Adrenal gland (tissue), 12 donors: ENCODE measurements around the gene DNAH17. TPM values are rescaled to one million over a fixed set of nuclear protein-coding genes. Genes with fewer than 3 reads are reported as not detected.

Experiments used
- DNase-seq, 7 donors: peaks; one replicate each; pipeline ENCODE4 v3.0.0-alpha.2; 2019 to 2020
- H3K27ac ChIP-seq, 5 donors: fragments of 200-600 bp; sonication (generic) in 4 of 5; 1 replicate in 3 of 5; 2 replicates in 2 of 5; pipeline versions ENCODE4 v1.5.1 to v1.8.0; 2016 to 2020; ENCODE audit warnings: mild to moderate bottlenecking in 1 of 5
- H3K27me3 ChIP-seq: fragments of 200-600 bp; 2 replicates; pipeline ENCODE4 v1.8.0; 2021
- H3K36me3 ChIP-seq, 2 donors: fragments of 200-600 bp; replicated peaks in 1 of 2; 1 replicate in 1 of 2; 2 replicates in 1 of 2; pipeline versions ENCODE4 v1.5.1 to v1.8.0; 2018 to 2022
- H3K4me1 ChIP-seq, 2 donors: fragments of 200-600 bp; replicated peaks in 1 of 2; 1 replicate in 1 of 2; 2 replicates in 1 of 2; pipeline versions ENCODE4 v1.5.1 to v1.8.0; 2018 to 2021
- H3K4me3 ChIP-seq, 4 donors: fragments of 200-600 bp; sonication (generic) in 3 of 4; one replicate each; pipeline ENCODE4 v1.5.1; 2016 to 2018
- H3K9me3 ChIP-seq, 3 donors: fragments of 200-600 bp; sonication (generic) in 1 of 3; replicated peaks in 1 of 3; 1 replicate in 2 of 3; 2 replicates in 1 of 3; pipeline versions ENCODE4 v1.5.1 to v1.8.0; 2016 to 2021
- POLR2A ChIP-seq, 2 donors: fragments of 450-650 bp; IDR thresholded peaks; one replicate each; pipeline ENCODE4 v1.6.1; 2017; ENCODE audit warnings: antibody characterized with exemption in 2 of 2, mild to moderate bottlenecking in 2 of 2, moderate library complexity in 1 of 2
- WGBS, 4 donors: extraction: QIAGEN DNeasy Blood & Tissue Kit in 2 of 4; methylation state at CpG; one replicate each; pipeline versions ENCODE4 v1.1.5 to v1.1.7; 2013 to 2017; 5-methylcytosine and 5-hydroxymethylcytosine counted together
- intact Hi-C, 2 donors: fragments of 100-400 bp; cut with DNase I; formaldehyde crosslinking; loops; one replicate each; pipeline versions ENCODE4 v1.14.1 to v1.15.0; 2022 to 2023
- polyA plus RNA-seq, 3 donors: library from polyadenylated mRNA; stranded (reverse); fragments of 200-250 nt in 2 of 3; fragments of 350-450 nt in 1 of 3; fragmentation: Illumina TruSeq in 1 of 3; extraction: RNeasy Lipid Tissue Mini Kit (QIAGEN cat#74804) in 1 of 3; gene quantifications; one replicate each; pipeline ENCODE4 v1.2.3, GENCODE V29; 2013 to 2014
- total RNA-seq, 9 donors: library from RNA; depleted of rRNA in 4 of 9; stranded (reverse); fragments of >200 nt in 4 of 9; fragments of 120-200 nt in 1 of 9; fragmentation: NEBNext Ultra II Directional in 1 of 9; extraction: Animal tissue kit (Norgen Biotek cat#: 25700) in 1 of 9; gene quantifications; one replicate each; pipeline versions ENCODE4 v1.1.0 to v1.2.4, GENCODE V29; 2013 to 2023
- TF ChIP-seq, protein P1 (sequence below), 6 experiments: fragments of 450-650 bp in 4 of 6; fragments of 200-600 bp in 2 of 6; sonication (generic) in 1 of 6; IDR thresholded peaks; 1 replicate in 5 of 6; 2 replicates in 1 of 6; pipeline versions ENCODE4 v1.5.1 to v1.8.0; 2016 to 2021; ENCODE audit warnings: antibody characterized with exemption in 6 of 6, mild to moderate bottlenecking in 2 of 6, moderate library complexity in 1 of 6
- donor health status: healthy with polysubstance abuse.
- donor health status: Bipolar disorder and iron deficiency.
- donor health status: DM: yes; HTN: yes; CAD: no.
- donor health status: DM: no; HTN: no; CAD: no.
- donor health status: DM: no; HTN: no; CAD: no.
- donor health status: DM: yes; HTN: yes; CAD: no.

The DNAH17 gene
- total and polyA plus RNA-seq, 12 donors: 0.03 to 1.8 (median 0.22) TPM; not detected in 5

DNA sequence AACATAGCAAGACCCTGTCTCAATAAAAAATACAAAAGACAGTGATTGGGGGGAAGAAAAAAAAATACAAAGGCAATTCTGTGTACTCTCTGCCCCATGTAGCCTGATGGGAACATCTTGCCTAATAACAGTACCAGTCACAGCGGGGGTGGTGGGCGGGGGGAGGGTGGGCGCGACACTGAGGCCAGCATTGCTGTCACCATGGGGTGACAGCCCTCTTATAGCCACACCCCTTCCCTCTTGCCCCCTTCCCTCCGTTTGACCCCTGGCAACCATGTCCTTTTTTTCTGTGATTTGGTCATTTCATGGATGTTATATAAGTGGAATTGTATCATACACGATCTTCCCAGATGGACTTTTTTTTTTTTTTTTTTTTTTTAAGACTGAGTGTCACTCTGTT is 80.9 kb downstream of the DNAH17 start:
- Histone ChIP-seq H3K4me1 (no peaks in the 10 kb centered on the region), H3K9me3 (no peaks in the 10 kb centered on the region), H3K27ac (no peak overlapping the region), H3K4me3 (no peak overlapping the region), H3K36me3 (no peaks in the 10 kb centered on the region), H3K27me3 (no peaks in the 10 kb centered on the region)
- intact Hi-C loops: loop anchor here (2.0 to 10.0 kb wide), 4 partner anchors 212 to 468 kb away; no protein-coding TSS in a partner anchor
- no peak for DNase-seq
- TF ChIP-seq, protein P1, sequence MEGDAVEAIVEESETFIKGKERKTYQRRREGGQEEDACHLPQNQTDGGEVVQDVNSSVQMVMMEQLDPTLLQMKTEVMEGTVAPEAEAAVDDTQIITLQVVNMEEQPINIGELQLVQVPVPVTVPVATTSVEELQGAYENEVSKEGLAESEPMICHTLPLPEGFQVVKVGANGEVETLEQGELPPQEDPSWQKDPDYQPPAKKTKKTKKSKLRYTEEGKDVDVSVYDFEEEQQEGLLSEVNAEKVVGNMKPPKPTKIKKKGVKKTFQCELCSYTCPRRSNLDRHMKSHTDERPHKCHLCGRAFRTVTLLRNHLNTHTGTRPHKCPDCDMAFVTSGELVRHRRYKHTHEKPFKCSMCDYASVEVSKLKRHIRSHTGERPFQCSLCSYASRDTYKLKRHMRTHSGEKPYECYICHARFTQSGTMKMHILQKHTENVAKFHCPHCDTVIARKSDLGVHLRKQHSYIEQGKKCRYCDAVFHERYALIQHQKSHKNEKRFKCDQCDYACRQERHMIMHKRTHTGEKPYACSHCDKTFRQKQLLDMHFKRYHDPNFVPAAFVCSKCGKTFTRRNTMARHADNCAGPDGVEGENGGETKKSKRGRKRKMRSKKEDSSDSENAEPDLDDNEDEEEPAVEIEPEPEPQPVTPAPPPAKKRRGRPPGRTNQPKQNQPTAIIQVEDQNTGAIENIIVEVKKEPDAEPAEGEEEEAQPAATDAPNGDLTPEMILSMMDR (IDR thresholded peaks at IDR 0.05): no peak
- TF ChIP-seq POLR2A (IDR thresholded peaks at IDR 0.05): no peak
- 60 to 69% (median 66%) methylated on average over 6 of the region's 6 CpGs for WGBS, 4 donors

DNA sequence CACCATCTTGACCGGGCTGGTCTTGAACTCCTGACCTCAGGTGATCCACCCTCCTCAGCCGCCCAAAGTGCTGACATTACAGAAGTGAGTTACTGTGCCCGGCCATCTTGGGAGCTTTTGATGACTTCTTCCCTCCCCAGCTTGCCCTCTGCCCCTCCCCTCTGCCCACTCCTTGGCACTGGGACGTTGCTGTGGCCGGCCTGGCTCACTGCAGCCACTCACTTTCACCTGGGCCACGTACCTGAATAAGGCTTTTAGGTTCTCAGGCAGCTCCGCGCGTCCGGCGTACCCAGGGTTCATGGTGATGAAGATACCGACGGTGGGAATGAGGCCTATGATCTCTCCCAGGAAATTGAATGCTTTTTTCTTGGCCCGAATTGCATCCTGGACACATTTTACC is 81.6 kb downstream of the DNAH17 start:
- no peak overlapping the region for H3K27ac ChIP-seq
- intact Hi-C loops: loop anchor here (2.0 to 10.0 kb wide), 4 partner anchors 213 to 469 kb away; no protein-coding TSS in a partner anchor
- H3K4me1 ChIP-seq: no peaks in the 10 kb centered on the region
- H3K9me3 ChIP-seq: no peaks in the 10 kb centered on the region
- TF ChIP-seq POLR2A (IDR thresholded peaks at IDR 0.05): no peak
- TF ChIP-seq, protein P1 (IDR thresholded peaks at IDR 0.05): no peak
- no peaks in the 10 kb centered on the region for H3K36me3 ChIP-seq
- 80 to 92% (median 88%) methylated on average over 11 to 14 of the region's 14 CpGs for WGBS, 4 donors
- H3K27me3 ChIP-seq: no peaks in the 10 kb centered on the region
- H3K4me3 ChIP-seq: no peak overlapping the region
- DNase-seq: no peak

DNA sequence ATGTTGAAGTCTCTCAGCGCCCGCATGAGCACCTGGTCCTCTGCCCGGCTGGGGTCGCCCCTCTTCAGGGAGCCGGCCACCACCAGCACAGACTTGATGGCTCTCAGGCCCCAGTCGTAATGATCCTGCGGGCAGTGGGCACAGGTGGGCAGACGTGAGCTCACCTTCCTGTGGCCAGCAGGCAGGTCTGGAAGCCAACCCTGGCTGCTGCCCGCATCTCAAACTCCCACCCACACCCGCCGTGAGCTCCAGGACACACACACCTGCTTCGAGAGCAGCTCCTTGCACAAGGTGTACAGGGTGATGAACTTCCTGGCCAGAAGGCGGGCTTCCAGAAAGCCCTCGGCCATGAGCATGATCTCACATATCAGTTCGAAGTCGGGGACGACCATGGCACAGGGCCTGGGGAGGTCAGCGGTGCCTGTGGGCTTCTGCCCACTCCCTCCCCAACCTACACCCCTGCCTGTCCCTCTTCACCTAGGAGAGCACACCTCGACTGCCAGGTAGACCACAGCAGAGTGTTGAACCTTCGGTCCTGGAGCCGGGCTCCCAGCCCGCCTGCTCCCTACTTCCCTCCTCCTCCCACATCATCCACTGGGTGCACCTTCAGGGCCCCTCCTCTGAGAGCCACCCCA is 82.4 kb downstream of the DNAH17 start:
- Histone ChIP-seq H3K27ac (no peak overlapping the region), H3K36me3 (no peaks in the 10 kb centered on the region), H3K4me3 (no peak overlapping the region), H3K4me1 (no peaks in the 10 kb centered on the region), H3K27me3 (no peaks in the 10 kb centered on the region), H3K9me3 (no peaks in the 10 kb centered on the region)
- intact Hi-C loops: loop anchor here (10.0 kb wide), 3 partner anchors 220 to 470 kb away; no protein-coding TSS in a partner anchor
- 78 to 86% (median 85%) methylated on average over 4 to 22 of the region's 22 CpGs for WGBS, 4 donors
- no peak for TF ChIP-seq POLR2A (IDR thresholded peaks at IDR 0.05)
- TF ChIP-seq, protein P1 (IDR thresholded peaks at IDR 0.05): no peak
- no peak for DNase-seq

DNA sequence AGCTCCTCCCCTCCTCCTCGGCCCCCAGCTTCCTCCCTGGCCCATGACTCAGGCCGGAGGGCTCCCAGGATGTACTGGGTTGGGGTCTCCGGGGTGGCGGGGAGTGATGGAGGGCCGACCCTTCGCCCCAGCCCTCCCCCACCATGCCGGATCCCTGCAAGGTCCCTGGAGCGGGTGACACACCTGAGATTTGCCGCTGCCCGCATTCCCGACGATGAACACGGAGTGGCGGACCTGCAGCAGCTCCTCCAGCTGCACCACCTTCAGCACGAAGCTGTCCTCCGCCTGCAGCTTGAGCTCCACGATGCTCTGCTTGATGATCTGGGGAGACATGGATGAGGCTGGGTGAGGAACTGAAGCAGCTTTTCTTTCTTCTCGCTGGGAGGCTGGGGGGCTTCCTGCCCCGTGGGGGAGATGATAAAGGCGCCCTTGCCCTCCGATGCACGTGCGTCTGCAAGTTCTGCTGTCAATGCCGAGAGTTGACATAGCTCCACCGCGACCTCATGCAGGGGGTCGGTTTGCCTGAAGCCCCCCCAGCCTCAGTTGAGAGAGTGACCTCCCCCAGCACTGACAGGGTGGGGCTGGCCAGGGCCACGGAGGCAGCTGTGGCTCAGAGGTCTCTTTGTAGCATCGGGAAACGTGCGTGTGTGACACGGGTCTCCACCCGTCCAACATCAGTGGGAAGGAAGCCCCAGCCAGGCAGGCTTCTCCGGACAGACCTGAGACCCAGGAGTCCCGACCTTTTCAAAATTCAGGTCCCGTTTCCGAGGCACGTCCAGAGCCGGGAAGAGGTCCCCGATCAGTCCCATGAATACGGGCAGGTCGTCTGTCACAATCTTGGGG is 83.1 kb downstream of the DNAH17 start:
- no peaks in the 10 kb centered on the region for H3K4me1 ChIP-seq
- no peak overlapping the region for H3K4me3 ChIP-seq
- WGBS, 4 donors: 77 to 82% (median 78%) methylated on average over 9 to 42 of the region's 42 CpGs
- TF ChIP-seq, protein P1 (IDR thresholded peaks at IDR 0.05): no peak
- no peak for TF ChIP-seq POLR2A (IDR thresholded peaks at IDR 0.05)
- no peaks in the 10 kb centered on the region for H3K9me3 ChIP-seq
- no peaks in the 10 kb centered on the region for H3K36me3 ChIP-seq
- DNase-seq: no peak
- no peaks in the 10 kb centered on the region for H3K27me3 ChIP-seq
- intact Hi-C loops: loop anchor here (10.0 kb wide), 3 partner anchors 221 to 471 kb away; no protein-coding TSS in a partner anchor
- H3K27ac ChIP-seq: no peak overlapping the region
